NCI-H2029 (cell line): Measurements from ENCODE around the gene PMF1.

ENCODE experiments used
- DNase-seq: peaks from one replicate; lab custom pipeline; 2025; lab: John Stamatoyannopoulos, UW

PMF1 gene

GRCh38 chr1:156266051-156266450 lies 53.2 kb downstream of the PMF1 start:
- DNase-seq: no peak

GRCh38 chr1:156268336-156268735 lies 55.5 kb downstream of the PMF1 start:
- DNase-seq: no peak

DNA sequence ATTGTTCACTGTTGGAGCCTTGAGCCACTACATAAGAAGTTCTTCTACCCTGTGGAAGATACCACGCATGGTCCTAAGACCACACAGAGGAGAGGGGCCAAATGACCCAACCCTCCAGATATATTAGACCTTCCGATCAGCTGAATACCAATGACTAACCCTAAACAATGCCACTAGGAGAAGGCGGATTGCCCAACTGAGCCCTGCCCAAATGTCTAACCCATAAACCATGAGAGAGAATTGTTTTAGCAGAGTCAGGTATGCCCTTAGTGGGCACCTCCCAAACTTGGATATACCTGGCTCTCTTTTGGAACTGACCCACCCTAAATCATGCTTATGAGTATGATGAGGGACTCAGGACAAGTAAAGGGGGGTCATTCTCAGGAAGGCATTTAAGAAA lies 57.5 kb downstream of the PMF1 start:
- DNase-seq: no peak

GRCh38 chr1:156276532-156276931 lies 63.7 kb downstream of the PMF1 start:
- DNase-seq: no peak

DNA sequence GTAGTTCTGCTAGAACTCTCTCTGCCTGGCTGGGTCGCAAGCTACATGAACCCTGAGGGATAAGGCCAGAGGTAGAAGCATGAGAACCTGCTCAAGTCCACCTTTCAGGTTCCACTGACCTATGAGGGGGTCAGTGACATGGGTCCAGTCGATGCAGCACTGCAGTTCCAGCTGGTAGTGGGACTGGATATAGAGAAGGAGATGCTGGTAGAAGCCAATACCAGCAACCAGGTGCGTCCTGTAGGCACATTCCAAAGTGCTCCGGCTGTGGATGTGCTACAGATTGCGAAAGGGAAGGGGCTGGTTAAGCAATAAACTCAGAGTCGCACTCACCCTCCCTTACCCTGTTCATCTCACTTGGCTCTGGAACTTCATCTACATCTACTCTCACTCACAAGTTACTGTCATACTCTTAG lies 64.2 kb downstream of the PMF1 start:
- no peak for DNase-seq

DNA sequence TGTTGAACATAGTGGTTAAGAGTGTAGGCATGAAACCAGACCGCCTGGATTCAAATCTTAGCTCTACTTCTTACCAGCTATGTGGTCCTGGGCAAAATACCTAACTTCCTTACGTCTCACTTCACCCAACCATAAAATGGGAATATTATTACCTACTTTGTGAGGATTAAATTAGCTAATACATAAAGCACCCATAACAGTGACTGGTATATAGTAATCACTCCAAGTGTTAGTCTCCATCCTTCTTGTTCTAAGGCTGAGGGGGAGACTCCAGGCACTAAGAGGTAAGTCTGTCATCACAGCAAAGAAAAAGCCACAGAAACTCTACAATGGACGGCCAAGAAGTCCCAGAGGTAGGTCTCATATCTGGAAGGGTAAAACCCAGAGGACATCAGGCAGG lies 67.0 kb downstream of the PMF1 start:
- no peak for DNase-seq

- no peak for DNase-seq
Observed at GRCh38 chr1:156281281-156281680, 68.5 kb downstream of the PMF1 start.

GRCh38 chr1:156281693-156282478 lies 69.1 kb downstream of the PMF1 start:
- peak; percentile 19 for DNase-seq

GRCh38 chr1:156282479-156283222 lies 69.8 kb downstream of the PMF1 start, which contains the start of gene SMG5:
TSS of gene SMG5 (minus strand) at chr1:156282825. CDS start at chr1:156282680, 145 bp downstream.
- peak; percentile 98 for DNase-seq

DNA sequence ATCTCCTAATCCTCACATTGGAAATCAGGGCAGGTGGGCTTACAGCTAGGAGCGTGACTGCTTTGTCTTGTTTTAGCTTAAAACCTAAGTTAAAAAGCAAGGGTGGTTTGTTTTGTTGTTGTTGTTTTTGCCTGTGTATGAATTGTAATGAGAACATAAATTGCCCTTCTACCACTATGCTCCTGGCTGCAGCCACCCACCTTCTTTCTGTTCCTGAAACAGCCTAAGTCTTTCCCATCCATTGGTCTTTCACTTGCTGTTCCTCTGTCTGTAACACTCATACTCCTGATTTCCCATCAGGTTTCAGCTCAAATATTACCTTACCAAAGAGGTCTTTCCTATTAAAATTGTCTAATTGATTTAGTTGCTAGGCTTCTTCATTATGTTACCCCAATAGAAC lies 70.7 kb downstream of the PMF1 start:
- no peak for DNase-seq

DNA sequence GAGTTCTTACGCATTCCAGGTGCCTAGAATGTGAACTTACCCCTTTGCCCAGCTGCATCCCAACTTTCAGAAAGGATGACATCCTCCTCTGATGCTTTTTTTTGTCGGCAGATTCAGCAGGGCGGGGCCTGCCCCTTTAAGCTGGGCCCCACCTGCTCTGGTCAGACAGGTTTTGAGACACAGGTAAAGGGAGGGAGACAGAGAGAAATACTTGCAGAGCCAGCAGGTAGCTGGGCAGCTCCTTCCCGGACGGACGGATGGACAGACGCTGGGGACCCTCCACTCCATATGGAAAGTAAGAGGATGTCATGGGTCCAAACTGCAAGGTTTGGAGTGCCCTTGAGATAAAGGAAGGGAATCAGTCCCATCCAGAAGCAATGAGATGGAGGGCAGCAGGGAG lies 71.3 kb downstream of the PMF1 start, which contains the start of gene TMEM79:
Gene TMEM79 (plus strand): TSS at position 214 of the 400 bp plus-strand sequence. CDS start 902 bp downstream, outside the sequence.
- DNase-seq: no peak

DNA sequence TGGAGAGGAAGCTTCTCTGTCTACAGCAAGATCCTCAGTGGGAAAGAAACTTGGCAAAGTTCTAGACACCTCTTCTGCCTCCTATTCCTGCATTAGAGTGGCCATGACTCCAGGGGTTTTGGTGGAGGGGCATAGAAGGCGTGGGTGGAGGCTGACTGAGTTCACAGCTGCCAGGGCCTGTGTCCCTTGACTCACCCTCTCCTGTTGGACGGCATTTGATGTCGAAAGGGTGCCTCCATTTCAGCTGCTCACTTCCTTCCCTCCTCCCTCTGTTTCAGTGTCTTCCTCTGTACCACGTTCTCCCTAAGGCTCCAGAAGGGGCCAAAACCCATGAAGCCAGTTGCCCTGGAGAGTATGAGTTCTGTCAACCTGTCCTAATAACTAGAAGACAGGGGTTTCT lies 72.0 kb downstream of the PMF1 start:
- DNase-seq: no peak

DNA sequence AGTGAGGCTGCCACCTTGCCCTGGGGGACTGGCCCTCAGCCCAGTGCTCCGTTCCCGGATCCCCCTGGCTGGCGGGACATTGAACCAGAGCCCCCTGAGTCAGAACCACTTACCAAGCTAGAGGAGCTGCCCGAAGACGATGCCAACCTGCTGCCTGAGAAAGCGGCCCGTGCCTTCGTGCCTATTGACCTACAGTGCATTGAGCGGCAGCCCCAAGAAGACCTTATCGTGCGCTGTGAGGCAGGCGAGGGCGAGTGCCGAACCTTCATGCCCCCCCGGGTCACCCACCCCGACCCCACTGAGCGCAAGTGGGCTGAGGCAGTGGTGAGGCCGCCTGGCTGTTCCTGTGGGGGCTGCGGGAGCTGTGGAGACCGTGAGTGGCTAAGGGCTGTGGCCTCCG lies 72.6 kb downstream of the PMF1 start:
- DNase-seq: no peak

DNA sequence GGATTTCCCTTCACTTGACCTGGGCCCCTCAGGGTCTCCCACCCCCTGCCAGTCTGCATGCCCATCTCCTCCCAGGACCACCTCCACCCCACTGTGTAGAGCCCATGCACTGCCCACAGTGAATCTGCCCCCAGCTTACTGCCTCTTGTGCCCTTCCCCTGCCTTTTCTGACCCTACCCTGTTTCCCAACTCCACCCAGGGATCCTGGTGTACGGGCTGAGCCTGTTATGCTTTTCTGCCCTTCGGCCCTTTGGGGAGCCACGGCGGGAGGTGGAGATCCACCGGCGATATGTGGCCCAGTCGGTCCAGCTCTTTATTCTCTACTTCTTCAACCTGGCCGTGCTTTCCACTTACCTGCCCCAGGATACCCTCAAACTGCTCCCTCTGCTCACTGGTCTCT lies 73.3 kb downstream of the PMF1 start:
- no peak for DNase-seq
